H9 (cell line): ENCODE measurements around the gene TSR1. TPM values are rescaled to one million over a fixed set of nuclear protein-coding genes. Genes with fewer than 3 reads are reported as not detected.

Experiments
- DNase-seq: peaks from one replicate; pipeline ENCODE4 v3.0.0-alpha.2; 2017
- H2AFZ ChIP-seq: one replicate; pipeline ENCODE4 v1.6.1; 2013; ENCODE audit warnings: mild to moderate bottlenecking, low read length, control low read depth, moderate library complexity
- H2AK5ac ChIP-seq: 2 replicates; pipeline ENCODE4 v1.6.1; 2013; ENCODE audit warnings: low read length, control low read depth, mixed read lengths; ENCODE audit not compliant: insufficient read length
- H2BK120ac ChIP-seq: one replicate; pipeline ENCODE4 v1.6.1; 2013; ENCODE audit warnings: low read depth, mild to moderate bottlenecking, low read length, control low read depth, inconsistent platforms; ENCODE audit not compliant: poor library complexity, severe bottlenecking
- H2BK12ac ChIP-seq: 2 replicates; pipeline ENCODE4 v1.6.1; 2013; ENCODE audit warnings: low read length, control low read depth, mixed read lengths, low read depth; ENCODE audit not compliant: insufficient read length
- H2BK15ac ChIP-seq: 2 replicates; pipeline ENCODE4 v1.6.1; 2013; ENCODE audit warnings: low read depth, low read length, control low read depth
- H2BK20ac ChIP-seq: one replicate; pipeline ENCODE4 v1.6.1; 2013; ENCODE audit warnings: low read depth, mild to moderate bottlenecking, low read length, control low read depth, inconsistent platforms; ENCODE audit not compliant: poor library complexity, severe bottlenecking
- H2BK5ac ChIP-seq: 2 replicates; pipeline ENCODE4 v1.6.1; 2013; ENCODE audit warnings: low read length, control low read depth, mixed read lengths; ENCODE audit not compliant: insufficient read length
- H3K14ac ChIP-seq: 2 replicates; pipeline ENCODE4 v1.6.1; 2013; ENCODE audit warnings: low read length, control low read depth; ENCODE audit not compliant: insufficient read depth
- H3K18ac ChIP-seq: 2 replicates; pipeline ENCODE4 v1.6.1; 2013; ENCODE audit warnings: low read depth, mild to moderate bottlenecking, mixed read lengths, low read length, control low read depth; ENCODE audit not compliant: insufficient read length
- H3K23ac ChIP-seq: 2 replicates; pipeline ENCODE4 v1.6.1; 2013; ENCODE audit warnings: low read length, control low read depth, mixed read lengths, low read depth; ENCODE audit not compliant: insufficient read length
- H3K23me2 ChIP-seq: 2 replicates; pipeline ENCODE4 v1.6.1; 2013; ENCODE audit warnings: low read depth, mild to moderate bottlenecking, mixed read lengths, low read length, control low read depth; ENCODE audit not compliant: insufficient read length, poor library complexity, severe bottlenecking
- H3K27ac ChIP-seq: 2 replicates; pipeline ENCODE4 v1.5.1; 2013; ENCODE audit warnings: low read length, control low read depth, mixed read lengths, low read depth; ENCODE audit not compliant: insufficient read length
- H3K27me3 ChIP-seq: 2 replicates; pipeline ENCODE4 v1.6.1; 2013; ENCODE audit warnings: low read length, control low read depth, inconsistent platforms; ENCODE audit not compliant: insufficient read depth
- H3K4ac ChIP-seq: 2 replicates; pipeline ENCODE4 v1.6.1; 2013; ENCODE audit warnings: low read depth, mild to moderate bottlenecking, control low read depth, inconsistent platforms, low read length, moderate library complexity
- H3K4me1 ChIP-seq: 2 replicates; pipeline ENCODE4 v1.6.1; 2013; ENCODE audit warnings: low read length, control low read depth, inconsistent platforms; ENCODE audit not compliant: insufficient read depth
- H3K4me2 ChIP-seq: 2 replicates; pipeline ENCODE4 v1.6.1; 2013; ENCODE audit warnings: low read length, control low read depth, mixed read lengths; ENCODE audit not compliant: insufficient read length, insufficient read depth
- H3K56ac ChIP-seq: 2 replicates; pipeline ENCODE4 v1.6.1; 2013; ENCODE audit warnings: low read depth, mild to moderate bottlenecking, mixed read lengths, low read length, control low read depth; ENCODE audit not compliant: insufficient read length
- H3K79me1 ChIP-seq: 2 replicates; pipeline ENCODE4 v1.6.1; 2013; ENCODE audit warnings: low read depth, mild to moderate bottlenecking, moderate library complexity, low read length, control low read depth, inconsistent platforms; ENCODE audit not compliant: insufficient read depth, poor library complexity, severe bottlenecking
- H3K79me2 ChIP-seq: 2 replicates; pipeline ENCODE4 v1.6.1; 2013; ENCODE audit warnings: low read length, control low read depth, inconsistent platforms; ENCODE audit not compliant: insufficient read depth
- H3K9ac ChIP-seq: 2 replicates; pipeline ENCODE4 v1.6.1; 2013; ENCODE audit warnings: low read length, control low read depth, mixed read lengths; ENCODE audit not compliant: insufficient read length; ENCODE audit errors: extremely low read depth
- H3K9me3 ChIP-seq: one replicate; pipeline ENCODE4 v1.6.1; 2013; ENCODE audit warnings: low read depth, low read length, inconsistent platforms; ENCODE audit not compliant: control insufficient read depth
- H3T11ph ChIP-seq: one replicate; pipeline ENCODE4 v1.6.1; 2013; ENCODE audit warnings: mild to moderate bottlenecking, low read length, control low read depth, inconsistent platforms
- H4K20me1 ChIP-seq: one replicate; pipeline ENCODE4 v1.6.1; 2013; ENCODE audit not compliant: control insufficient read depth, insufficient read length, insufficient read depth
- H4K5ac ChIP-seq: 2 replicates; pipeline ENCODE4 v1.6.1; 2013; ENCODE audit warnings: low read depth, mild to moderate bottlenecking, mixed read lengths, low read length, control low read depth; ENCODE audit not compliant: insufficient read length
- H4K8ac ChIP-seq: replicated peaks from 2 replicates; pipeline ENCODE4 v1.6.1; 2013; ENCODE audit warnings: low read length, control low read depth, mixed read lengths, low read depth; ENCODE audit not compliant: insufficient read length
- H4K91ac ChIP-seq: 2 replicates; pipeline ENCODE4 v1.6.1; 2013; ENCODE audit warnings: low read depth, mild to moderate bottlenecking, moderate library complexity, mixed read lengths, low read length, control low read depth; ENCODE audit not compliant: insufficient read length
- H3K27ac Mint-ChIP-seq, 3 experiments: 2 replicates in 2 of 3; 3 replicates in 1 of 3; pipeline ENCODE4 v1.8.0; 2020 to 2021; ENCODE audit warnings: mixed read lengths in 3 of 3, mild to moderate bottlenecking in 1 of 3, moderate library complexity in 1 of 3
- H3K27me3 Mint-ChIP-seq: 2 replicates; pipeline ENCODE4 v1.8.0; 2021; ENCODE audit warnings: low read depth, mild to moderate bottlenecking, moderate library complexity, mixed read lengths
- H3K36me3 Mint-ChIP-seq, 3 experiments: 2 replicates in 2 of 3; 3 replicates in 1 of 3; pipeline ENCODE4 v1.8.0; 2020 to 2021; ENCODE audit warnings: low read depth in 3 of 3, mixed read lengths in 3 of 3; ENCODE audit not compliant: insufficient read depth in 1 of 3
- H3K4me1 Mint-ChIP-seq, 2 experiments: 2 replicates each; pipeline ENCODE4 v1.8.0; 2020; ENCODE audit warnings: mixed read lengths in 2 of 2
- H3K4me3 Mint-ChIP-seq, 2 experiments: 2 replicates in 1 of 2; 3 replicates in 1 of 2; pipeline ENCODE4 v1.8.0; 2020 to 2021; ENCODE audit warnings: mild to moderate bottlenecking in 2 of 2, mixed read lengths in 2 of 2, moderate library complexity in 1 of 2
- H3K9me3 Mint-ChIP-seq, 2 experiments: 2 replicates in 1 of 2; 3 replicates in 1 of 2; pipeline ENCODE4 v1.8.0; 2020; ENCODE audit warnings: mild to moderate bottlenecking in 2 of 2, mixed read lengths in 2 of 2, moderate library complexity in 1 of 2
- CTCF ChIP-seq: fragments of 200-600 bp; sonication (generic); conservative IDR thresholded peaks from 3 replicates; pipeline ENCODE4 v1.8.0; 2021; ENCODE audit warnings: antibody characterized with exemption, mild to moderate bottlenecking
- WGBS: extraction: QIAGEN DNeasy Blood & Tissue Kit; methylation state at CpG from one replicate; pipeline ENCODE4 v1.1.7; 2013; ENCODE audit warnings: missing lambda C conversion rate, low lambda C conversion rate, mixed read lengths; ENCODE audit not compliant: insufficient read length; ENCODE audit errors: extremely low coverage; 5-methylcytosine and 5-hydroxymethylcytosine counted together
- total RNA-seq: library from RNA; stranded (reverse); gene quantifications from 2 replicates; pipeline ENCODE4 v1.2.1, GENCODE V29; 2021

TSR1 gene
- total RNA-seq, 1 experiment from 2014 or later, result 81.1 TPM

DNA sequence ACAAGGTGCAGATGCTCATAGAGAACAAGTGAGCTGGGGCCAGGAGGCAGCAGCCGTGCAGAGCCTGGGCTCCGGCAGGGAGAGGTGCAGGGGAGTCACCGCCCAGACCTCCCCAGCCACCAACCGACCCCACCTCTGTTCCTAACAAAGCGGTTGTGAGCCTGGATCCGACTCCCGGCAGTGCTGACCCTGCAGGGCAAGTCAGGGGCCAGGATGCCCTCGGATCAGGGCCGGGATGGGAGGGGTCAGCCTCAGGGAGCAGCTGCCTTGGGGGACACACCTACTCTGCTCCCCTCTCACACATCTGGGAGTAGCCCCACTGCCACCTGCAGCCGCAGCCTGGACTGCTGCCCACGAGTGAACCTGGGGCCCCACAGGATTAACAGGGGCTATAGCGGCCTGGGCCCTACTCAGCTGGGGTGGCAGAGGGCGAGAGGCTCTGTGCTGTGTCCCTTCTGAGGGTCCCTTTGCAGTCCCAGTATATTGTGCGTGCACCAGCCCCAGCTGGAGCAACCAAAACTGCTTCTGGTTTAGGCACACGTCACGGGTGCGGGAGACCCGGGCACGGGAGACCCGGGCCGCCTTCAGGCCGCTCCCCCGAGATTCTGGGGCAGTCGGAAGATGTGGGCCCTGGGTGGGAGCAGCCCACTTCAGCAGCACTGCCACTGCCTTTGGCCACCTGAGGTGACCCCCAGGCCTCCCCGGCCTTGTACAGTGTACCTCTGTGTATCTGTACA is 43.4 kb upstream of the TSR1 start:
- H2AFZ ChIP-seq, result no peak overlapping the region
- no peak overlapping the region for H3K23ac ChIP-seq
- H2BK15ac ChIP-seq, result no peak overlapping the region
- Mint-ChIP-seq H3K36me3 (peaks cover 3 to 33% (median 18%) of the 10 kb centered on the region in 3 experiments; a peak in 6 of 7 replicates), H3K27ac (no peak overlapping the region; a peak in 1 of 7 replicates), H3K9me3 (no peaks in the 10 kb centered on the region), H3K4me3 (no peak overlapping the region), H3K27me3 (no peaks in the 10 kb centered on the region), H3K4me1 (peaks cover 7 to 16% of the 10 kb centered on the region in 2 experiments)
- H2BK5ac ChIP-seq, result no peak overlapping the region
- no peaks in the 10 kb centered on the region for H3K27me3 ChIP-seq
- H3K9me3 ChIP-seq, result no peaks in the 10 kb centered on the region
- no peak overlapping the region for H3K14ac ChIP-seq
- no CpG with 5 or more reads among the region's 25 CpGs for WGBS
- no peak overlapping the region for H2AK5ac ChIP-seq
- no peak overlapping the region for H3K4ac ChIP-seq
- H4K5ac ChIP-seq, result no peak overlapping the region
- no peak overlapping the region for H2BK12ac ChIP-seq
- no peaks in the 10 kb centered on the region for H3K4me1 ChIP-seq
- TF ChIP-seq CTCF, result no peak
- no peaks in the 10 kb centered on the region for H3K23me2 ChIP-seq
- H3K9ac ChIP-seq, result no peak overlapping the region
- no peak overlapping the region for H3K4me2 ChIP-seq
- H3K79me1 ChIP-seq, result no peaks in the 10 kb centered on the region
- no peak overlapping the region for H3K56ac ChIP-seq
- no peak overlapping the region for H2BK120ac ChIP-seq
- no peak overlapping the region for H4K91ac ChIP-seq
- no peak overlapping the region for H3K27ac ChIP-seq
- no peak overlapping the region for H2BK20ac ChIP-seq
- DNase-seq, result no peak
- no peak overlapping the region for H3T11ph ChIP-seq
- no peaks in the 10 kb centered on the region for H3K79me2 ChIP-seq
- no peaks in the 10 kb centered on the region for H4K20me1 ChIP-seq
- H3K18ac ChIP-seq, result no peak overlapping the region
- no peak overlapping the region for H4K8ac ChIP-seq
